DND-41 (cell line): ENCODE results near the gene KCNN1.

Experiments used
- ATAC-seq: fragments of 200-7000 bp; cut with Tn5 transposase; 3 replicates; pipeline ENCODE4 v1.9.1; 2021; ENCODE audit warnings: low read depth; ENCODE audit not compliant: insufficient read depth
- DNase-seq: peaks from one replicate; pipeline ENCODE4 v3.0.0-alpha.2; 2020
- H2AFZ ChIP-seq: 2 replicates; pipeline ENCODE4 v1.6.0; 2012; ENCODE audit warnings: low read depth, low read length
- H3K27ac ChIP-seq: 2 replicates; pipeline ENCODE4 v1.5.1; 2012; ENCODE audit warnings: low read length, inconsistent platforms
- H3K27me3 ChIP-seq: fragments of 200-600 bp; sonication (generic); 2 replicates; pipeline ENCODE4 v1.6.0; 2012; ENCODE audit warnings: low read length, mild to moderate bottlenecking, inconsistent platforms; ENCODE audit not compliant: insufficient read depth, poor library complexity
- H3K36me3 ChIP-seq: 2 replicates; pipeline ENCODE4 v1.5.1; 2012; ENCODE audit warnings: low read length, inconsistent platforms; ENCODE audit not compliant: insufficient read depth
- H3K4me1 ChIP-seq: 2 replicates; pipeline ENCODE4 v1.5.1; 2012; ENCODE audit warnings: mild to moderate bottlenecking, low read length; ENCODE audit not compliant: insufficient read depth
- H3K4me2 ChIP-seq: 2 replicates; pipeline ENCODE4 v1.6.0; 2012; ENCODE audit warnings: mild to moderate bottlenecking, moderate library complexity, low read length, inconsistent platforms; ENCODE audit not compliant: insufficient read depth
- H3K4me3 ChIP-seq, 2 experiments: fragments of 200-600 bp in 1 of 2; shearing (Covaris generic) in 1 of 2; 2 replicates each; pipeline ENCODE4 v1.5.1; 2012 to 2016; ENCODE audit warnings: inconsistent platforms in 2 of 2, low read length in 2 of 2, mild to moderate bottlenecking in 2 of 2, low read depth in 1 of 2, moderate library complexity in 1 of 2
- H3K79me2 ChIP-seq: 2 replicates; pipeline ENCODE4 v1.6.0; 2012; ENCODE audit warnings: low read length, inconsistent platforms; ENCODE audit not compliant: insufficient read depth
- H3K9ac ChIP-seq: 2 replicates; pipeline ENCODE4 v1.6.0; 2012; ENCODE audit warnings: low read depth, mild to moderate bottlenecking, inconsistent platforms, low read length, moderate library complexity
- H3K9me3 ChIP-seq: 2 replicates; pipeline ENCODE4 v1.5.1; 2012; ENCODE audit warnings: low read length, moderate library complexity, mild to moderate bottlenecking, inconsistent platforms; ENCODE audit not compliant: insufficient read depth, severe bottlenecking
- H4K20me1 ChIP-seq: 2 replicates; pipeline ENCODE4 v1.6.0; 2012; ENCODE audit warnings: low read length; ENCODE audit not compliant: insufficient read depth
- CTCF ChIP-seq: IDR thresholded peaks from 2 replicates; pipeline ENCODE4 v1.5.1; 2012; ENCODE audit warnings: borderline replicate concordance, low read length, moderate library complexity, mild to moderate bottlenecking; ENCODE audit not compliant: poor library complexity, severe bottlenecking; ENCODE audit errors: extremely low read depth
- EZH2 ChIP-seq: IDR thresholded peaks from 3 replicates; pipeline ENCODE4 v1.6.1; 2012; ENCODE audit warnings: borderline replicate concordance, low read depth, mild to moderate bottlenecking, moderate library complexity, low read length, inconsistent platforms; ENCODE audit not compliant: severe bottlenecking

KCNN1 gene

GRCh38 chr19:17989425-17990094 is 22.7 kb downstream of the KCNN1 start:
- no peak for DNase-seq
- Histone ChIP-seq H3K4me3 (no peak overlapping the region), H4K20me1 (no peaks in the 10 kb centered on the region), H2AFZ (no peak overlapping the region), H3K27ac (no peak overlapping the region), H3K4me2 (no peak overlapping the region), H3K9ac (no peak overlapping the region), H3K27me3 (no peaks in the 10 kb centered on the region), H3K4me1 (no peaks in the 10 kb centered on the region), H3K79me2 (no peaks in the 10 kb centered on the region), H3K36me3 (no peaks in the 10 kb centered on the region), H3K9me3 (no peaks in the 10 kb centered on the region)
- TF ChIP-seq CTCF (no peak), EZH2 (no peak)
- no peak for ATAC-seq

GRCh38 chr19:17993076-17993813 is 26.3 kb downstream of the KCNN1 start:
- H3K27ac ChIP-seq = no peak overlapping the region

GRCh38 chr19:17996826-17997316 is 30.0 kb downstream of the KCNN1 start:
- DNase-seq (peak; percentile 78), ATAC-seq (peak; percentile 76)
- Histone ChIP-seq H4K20me1 (no peaks in the 10 kb centered on the region), H3K36me3 (no peaks in the 10 kb centered on the region), H2AFZ (no peak overlapping the region), H3K27me3 (no peaks in the 10 kb centered on the region), H3K4me1 (peaks cover 26% of the 10 kb centered on the region), H3K4me3 (no peak overlapping the region), H3K79me2 (peaks cover 5% of the 10 kb centered on the region; the same call in 1 of the 2 replicates), H3K9ac (no peak overlapping the region), H3K27ac (no peak overlapping the region), H3K4me2 (no peak overlapping the region), H3K9me3 (no peaks in the 10 kb centered on the region)
- TF ChIP-seq CTCF = peak; percentile 99
- TF ChIP-seq EZH2 = no peak

More at GRCh38 chr19:17993076-17993813, 26.3 kb downstream of the KCNN1 start:
- Histone ChIP-seq H2AFZ (no peak overlapping the region), H3K4me2 (no peak overlapping the region), H3K9me3 (no peaks in the 10 kb centered on the region), H3K4me3 (no peak overlapping the region), H3K4me1 (peaks cover 5% of the 10 kb centered on the region; the same call in 1 of the 2 replicates), H3K79me2 (no peaks in the 10 kb centered on the region), H4K20me1 (no peaks in the 10 kb centered on the region), H3K9ac (no peak overlapping the region), H3K36me3 (no peaks in the 10 kb centered on the region), H3K27me3 (no peaks in the 10 kb centered on the region)
- TF ChIP-seq CTCF = no peak
- no peak for TF ChIP-seq EZH2
- no peak for DNase-seq
- no peak for ATAC-seq
